Upper lobe of left lung (tissue), 6 donors: ENCODE results near the gene OSBPL10. TPM values are rescaled to one million over a fixed set of nuclear protein-coding genes. Genes with fewer than 3 reads are reported as not detected.
A peak's percentile ranks its signal among the peaks of the same experiment; 100 is the strongest.

ENCODE experiments used
- ATAC-seq, 2 donors: fragments of 200-7000 bp; cut with Tn5 transposase; one replicate each; pipeline ENCODE4 v1.9.1; 2022; ENCODE audit warnings: mild to moderate bottlenecking in 2 of 2, moderate library complexity in 2 of 2; ENCODE audit not compliant: low FRiP score in 2 of 2
- DNase-seq, 2 donors: peaks; one replicate each; pipeline ENCODE4 v3.0.0-alpha.2; 2019 to 2020
- H3K27ac ChIP-seq, 4 donors: fragments of 200-600 bp; sonication (generic); one replicate each; pipeline ENCODE4 v1.5.1; 2016 to 2019
- H3K27me3 ChIP-seq, 4 donors: fragments of 200-600 bp; sonication (generic); one replicate each; pipeline ENCODE4 v1.5.1; 2017 to 2019
- H3K36me3 ChIP-seq, 4 donors: fragments of 200-600 bp; sonication (generic); one replicate each; pipeline ENCODE4 v1.5.1; 2016 to 2019
- H3K4me1 ChIP-seq, 4 donors: fragments of 200-600 bp; sonication (generic); one replicate each; pipeline ENCODE4 v1.5.1; 2018 to 2019
- H3K4me3 ChIP-seq, 4 donors: fragments of 200-600 bp; sonication (generic); one replicate each; pipeline ENCODE4 v1.5.1; 2017 to 2019; ENCODE audit warnings: mild to moderate bottlenecking in 2 of 4, moderate library complexity in 1 of 4
- H3K9me3 ChIP-seq, 4 donors: fragments of 200-600 bp; sonication (generic); one replicate each; pipeline ENCODE4 v1.5.1; 2018 to 2019
- EP300 ChIP-seq, 4 donors: sonication (generic); formaldehyde crosslinking; IDR thresholded peaks; one replicate each; pipeline ENCODE4 v1.5.1; 2017; ENCODE audit warnings: antibody characterized with exemption in 4 of 4, control low read depth in 2 of 4
- POLR2A ChIP-seq, 4 donors: fragments of 450-650 bp; IDR thresholded peaks; one replicate each; pipeline ENCODE4 v1.5.1; 2016 to 2017; ENCODE audit warnings: antibody characterized with exemption in 4 of 4, mild to moderate bottlenecking in 2 of 4
- POLR2AphosphoS5 ChIP-seq, 2 donors: sonication (generic); formaldehyde crosslinking; IDR thresholded peaks; one replicate each; pipeline ENCODE4 v1.5.1; 2017; ENCODE audit warnings: antibody characterized with exemption in 2 of 2
- WGBS, 2 donors: methylation state at CpG; one replicate each; pipeline ENCODE4 v1.1.5; 2017 to 2018; 5-methylcytosine and 5-hydroxymethylcytosine counted together
- total RNA-seq, 6 donors: library from RNA; depleted of rRNA in 4 of 6; stranded (reverse); fragments of >200 nt in 4 of 6; gene quantifications; one replicate each; pipeline versions ENCODE4 v1.1.0 to v1.2.1, GENCODE V29; 2016 to 2021
- TF ChIP-seq, protein P1 (sequence below), 6 experiments: fragments of 450-650 bp in 4 of 6; fragments of 200-600 bp in 2 of 6; sonication (generic) in 2 of 6; IDR thresholded peaks; one replicate each; pipeline ENCODE4 v1.5.1; 2016 to 2019; ENCODE audit warnings: antibody characterized with exemption in 6 of 6
- donor health status: DM: no; HTN: no; CAD: no; lungs with moderate emphysema.
- donor health status: DM: no; HTN: yes; CAD: no; lungs with severe emphysema.

OSBPL10 gene
- total RNA-seq, 6 donors from 2014 or later: 13.6 to 73.9 (median 24.4) TPM

DNA sequence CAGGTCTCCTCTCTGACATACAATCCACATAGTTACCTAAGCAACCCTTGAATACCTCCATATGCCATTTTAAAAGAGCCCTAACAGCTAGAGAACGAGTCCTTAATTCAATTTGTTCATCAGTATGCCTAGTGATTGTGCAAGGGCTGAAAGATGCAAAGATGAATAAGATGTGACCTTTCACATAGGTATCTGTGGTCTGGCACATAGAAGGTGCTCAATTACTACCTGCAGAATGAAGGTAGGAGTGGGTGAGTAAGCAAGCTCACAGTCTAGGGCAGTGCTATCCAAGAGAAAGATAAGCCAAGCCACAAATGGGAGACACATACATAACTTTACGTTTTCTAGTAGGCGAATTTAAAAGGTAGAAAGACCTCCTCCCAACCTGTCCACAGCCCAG, 157.9 kb downstream of the OSBPL10 start:
- no peak for TF ChIP-seq POLR2A (IDR thresholded peaks at IDR 0.05)
- TF ChIP-seq POLR2AphosphoS5 (IDR thresholded peaks at IDR 0.05): no peak
- no peak for TF ChIP-seq EP300 (IDR thresholded peaks at IDR 0.05)
- TF ChIP-seq, protein P1, sequence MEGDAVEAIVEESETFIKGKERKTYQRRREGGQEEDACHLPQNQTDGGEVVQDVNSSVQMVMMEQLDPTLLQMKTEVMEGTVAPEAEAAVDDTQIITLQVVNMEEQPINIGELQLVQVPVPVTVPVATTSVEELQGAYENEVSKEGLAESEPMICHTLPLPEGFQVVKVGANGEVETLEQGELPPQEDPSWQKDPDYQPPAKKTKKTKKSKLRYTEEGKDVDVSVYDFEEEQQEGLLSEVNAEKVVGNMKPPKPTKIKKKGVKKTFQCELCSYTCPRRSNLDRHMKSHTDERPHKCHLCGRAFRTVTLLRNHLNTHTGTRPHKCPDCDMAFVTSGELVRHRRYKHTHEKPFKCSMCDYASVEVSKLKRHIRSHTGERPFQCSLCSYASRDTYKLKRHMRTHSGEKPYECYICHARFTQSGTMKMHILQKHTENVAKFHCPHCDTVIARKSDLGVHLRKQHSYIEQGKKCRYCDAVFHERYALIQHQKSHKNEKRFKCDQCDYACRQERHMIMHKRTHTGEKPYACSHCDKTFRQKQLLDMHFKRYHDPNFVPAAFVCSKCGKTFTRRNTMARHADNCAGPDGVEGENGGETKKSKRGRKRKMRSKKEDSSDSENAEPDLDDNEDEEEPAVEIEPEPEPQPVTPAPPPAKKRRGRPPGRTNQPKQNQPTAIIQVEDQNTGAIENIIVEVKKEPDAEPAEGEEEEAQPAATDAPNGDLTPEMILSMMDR (IDR thresholded peaks at IDR 0.05): no peak
- Histone ChIP-seq H3K9me3 (no peaks in the 10 kb centered on the region), H3K4me1 (no peaks in the 10 kb centered on the region), H3K36me3 (no peaks in the 10 kb centered on the region), H3K27ac (no peak overlapping the region), H3K27me3 (no peaks in the 10 kb centered on the region), H3K4me3 (no peak overlapping the region)
- DNase-seq (no peak), ATAC-seq (no peak)
- WGBS, 2 donors: 86 to 89% methylated on average over 3 of the region's 3 CpGs

DNA sequence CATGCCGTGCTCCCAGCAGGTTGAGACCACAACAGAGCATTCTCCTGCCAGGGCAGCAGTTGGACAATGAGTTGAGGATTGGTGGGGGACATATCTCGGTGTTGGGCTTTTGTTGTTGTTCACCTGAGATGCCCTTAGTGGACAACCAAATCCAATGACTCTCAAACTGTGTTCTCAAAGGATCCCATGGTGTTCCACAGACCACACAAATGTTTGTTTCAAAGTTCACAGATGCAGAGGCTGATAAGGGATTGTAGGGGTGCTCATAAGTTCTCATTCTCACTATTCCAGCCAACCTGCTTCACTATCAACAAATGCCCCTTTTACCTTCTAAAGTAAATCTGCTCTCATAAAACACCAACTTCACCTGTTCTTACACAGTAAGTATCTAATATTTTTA, 159.9 kb downstream of the OSBPL10 start:
- WGBS, 2 donors: 83 to 96% methylated on average over 2 of the region's 2 CpGs
- Histone ChIP-seq H3K4me3 (no peak overlapping the region), H3K36me3 (no peaks in the 10 kb centered on the region), H3K9me3 (no peaks in the 10 kb centered on the region), H3K4me1 (no peaks in the 10 kb centered on the region), H3K27me3 (no peaks in the 10 kb centered on the region), H3K27ac (no peak overlapping the region)
- ATAC-seq: no peak
- DNase-seq: no peak
- TF ChIP-seq POLR2AphosphoS5 (IDR thresholded peaks at IDR 0.05): no peak
- no peak for TF ChIP-seq POLR2A (IDR thresholded peaks at IDR 0.05)
- TF ChIP-seq, protein P1 (IDR thresholded peaks at IDR 0.05): no peak
- TF ChIP-seq EP300 (IDR thresholded peaks at IDR 0.05): no peak

DNA sequence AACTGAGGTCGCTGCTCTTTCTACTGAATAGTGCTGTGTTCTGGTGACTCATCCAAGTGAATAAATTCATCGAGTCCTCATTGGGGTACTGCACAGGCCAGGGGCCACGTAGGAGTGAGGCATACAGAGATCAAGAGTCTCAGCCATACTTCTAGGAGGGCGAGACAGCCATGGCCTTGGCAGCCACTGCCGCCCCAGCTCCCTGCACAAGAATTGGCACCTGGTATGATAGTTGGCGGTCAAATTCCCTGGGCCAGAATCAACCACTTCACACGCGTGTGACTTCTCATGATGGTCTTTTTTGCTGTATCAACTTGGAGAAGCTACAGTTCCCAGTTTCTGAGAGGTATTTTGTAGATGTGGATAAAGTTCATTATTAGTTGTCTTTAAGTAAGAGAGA, 161.6 kb downstream of the OSBPL10 start:
- Histone ChIP-seq H3K4me1 (no peaks in the 10 kb centered on the region), H3K9me3 (no peaks in the 10 kb centered on the region), H3K27me3 (no peaks in the 10 kb centered on the region), H3K27ac (no peak overlapping the region), H3K4me3 (no peak overlapping the region), H3K36me3 (no peaks in the 10 kb centered on the region)
- DNase-seq: no peak
- WGBS, 2 donors: 85 to 88% methylated on average over 8 of the region's 8 CpGs
- ATAC-seq: no peak
- no peak for TF ChIP-seq POLR2AphosphoS5 (IDR thresholded peaks at IDR 0.05)
- no peak for TF ChIP-seq POLR2A (IDR thresholded peaks at IDR 0.05)
- TF ChIP-seq, protein P1 (IDR thresholded peaks at IDR 0.05): no peak
- TF ChIP-seq EP300 (IDR thresholded peaks at IDR 0.05): no peak

DNA sequence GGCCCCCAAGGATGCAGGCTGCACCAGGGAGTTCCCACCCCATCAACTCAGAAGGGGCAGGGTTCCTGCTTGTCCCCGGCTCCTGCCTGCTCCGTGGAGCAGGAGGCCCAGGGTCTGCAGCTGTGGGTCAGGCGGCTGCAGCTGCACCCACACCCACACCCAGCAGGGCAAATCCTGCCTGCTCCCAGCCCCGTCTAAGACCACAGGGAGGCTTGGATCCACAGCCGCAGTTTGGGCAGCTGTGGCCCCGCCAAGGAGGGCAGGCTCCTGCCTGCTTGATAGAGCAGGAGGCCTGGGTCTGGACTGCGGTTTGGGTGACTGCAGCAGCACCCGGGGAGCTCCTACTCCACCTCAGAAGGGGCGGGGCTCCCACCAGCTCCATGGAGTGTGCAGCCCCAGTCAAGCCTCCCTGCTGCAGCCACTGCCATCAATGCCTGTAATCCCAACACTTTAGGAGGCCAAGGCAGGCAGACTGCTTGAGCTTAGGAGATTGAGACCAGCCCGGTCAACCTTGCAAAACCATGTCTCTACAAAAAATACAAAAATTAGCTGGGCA, 163.6 kb downstream of the OSBPL10 start:
- no peaks in the 10 kb centered on the region for H3K36me3 ChIP-seq
- no peak overlapping the region for H3K27ac ChIP-seq
- DNase-seq (peak in 1 of 2 donors; percentile 46), ATAC-seq (no peak)
- H3K4me3 ChIP-seq: no peak overlapping the region
- H3K27me3 ChIP-seq: no peaks in the 10 kb centered on the region
- H3K9me3 ChIP-seq: no peaks in the 10 kb centered on the region
- WGBS, 2 donors: 87 to 100% methylated on average over 1 to 9 of the region's 10 CpGs
- TF ChIP-seq EP300 (IDR thresholded peaks at IDR 0.05): no peak
- no peak for TF ChIP-seq POLR2AphosphoS5 (IDR thresholded peaks at IDR 0.05)
- TF ChIP-seq POLR2A (IDR thresholded peaks at IDR 0.05): no peak
- TF ChIP-seq, protein P1 (IDR thresholded peaks at IDR 0.05): no peak
- no peaks in the 10 kb centered on the region for H3K4me1 ChIP-seq
